OCI-M2 (cell line): ENCODE results near the gene LENEP.

Experiments
- DNase-seq: peaks from one replicate; lab custom pipeline; 2025; ENCODE audit not compliant: unreplicated experiment; lab: John Stamatoyannopoulos, UW

LENEP gene

GRCh38 chr1:154993572-154994268 lies at the start of gene LENEP:
Gene LENEP, plus strand, starts transcription at chr1:154993586. Its CDS starts 22 bp downstream, at chr1:154993608.
- DNase-seq, result no peak

GRCh38 chr1:154943649-154944400 lies 49.6 kb upstream of the LENEP start:
- DNase-seq, result no peak

GRCh38 chr1:154944401-154945159 lies 48.8 kb upstream of the LENEP start:
- no peak for DNase-seq

GRCh38 chr1:154945160-154945961 lies 48.0 kb upstream of the LENEP start:
- DNase-seq, result no peak

GRCh38 chr1:154945962-154946850 lies 47.2 kb upstream of the LENEP start:
- no peak for DNase-seq

GRCh38 chr1:154948079-154948478 lies 45.3 kb upstream of the LENEP start:
- no peak for DNase-seq

- no peak for DNase-seq
Observed at GRCh38 chr1:154951901-154952657, 41.3 kb upstream of the LENEP start.

GRCh38 chr1:154952664-154953063 lies 40.7 kb upstream of the LENEP start:
- no peak for DNase-seq

GRCh38 chr1:154953611-154954038 lies 39.8 kb upstream of the LENEP start:
- DNase-seq, result no peak

- no peak for DNase-seq
Observed at GRCh38 chr1:154954541-154954940, 38.8 kb upstream of the LENEP start.

- no peak for DNase-seq
Observed at GRCh38 chr1:154955039-154955717, 38.2 kb upstream of the LENEP start.

GRCh38 chr1:154955718-154956543 lies 37.5 kb upstream of the LENEP start, which contains the start of gene PBXIP1:
Gene PBXIP1, minus strand, starts transcription at chr1:154956099. Its CDS starts 2,378 bp downstream, at chr1:154953721.
- DNase-seq, result peak; percentile 60

GRCh38 chr1:154956544-154956941 lies 36.8 kb upstream of the LENEP start:
- no peak for DNase-seq

- no peak for DNase-seq
Observed at GRCh38 chr1:154957091-154957657, 36.2 kb upstream of the LENEP start.

- DNase-seq, result no peak
Observed at GRCh38 chr1:154958036-154958435, 35.4 kb upstream of the LENEP start.

- DNase-seq, result no peak
Observed at GRCh38 chr1:154958681-154959425, 34.5 kb upstream of the LENEP start.

GRCh38 chr1:154959426-154959780 lies 34.0 kb upstream of the LENEP start:
- DNase-seq, result no peak
